DMS153 treated with DMSO at 0.1 percent for 48 hours (cell line): ENCODE results near the gene CCN6.

Source experiments
- DNase-seq: peaks from one replicate; lab custom pipeline; 2025; ENCODE audit not compliant: unreplicated experiment; lab: John Stamatoyannopoulos, UW

CCN6 gene

GRCh38 chr6:112113431-112113830 lies 59.5 kb downstream of the CCN6 start:
- no peak for DNase-seq

- DNase-seq = no peak
These were observed 60.0 kb downstream of the CCN6 start for GRCh38 chr6:112113918-112114317.

GRCh38 chr6:112114577-112115223 lies 60.8 kb downstream of the CCN6 start:
- no peak for DNase-seq

GRCh38 chr6:112116221-112116620 lies 62.3 kb downstream of the CCN6 start:
- DNase-seq = no peak

- no peak for DNase-seq
These were observed 63.6 kb downstream of the CCN6 start for GRCh38 chr6:112117554-112117953.

- no peak for DNase-seq
These were observed 64.1 kb downstream of the CCN6 start for GRCh38 chr6:112118034-112118433.
